D721Med (cell line): ENCODE results near the gene NOD2.

Experiments used
- DNase-seq: peaks from one replicate; pipeline ENCODE4 v3.0.0; 2011; ENCODE audit warnings: low spot score; ENCODE audit not compliant: insufficient read length
- FAIRE-seq: peaks from 2 replicates; lab custom pipeline; 2011; peaks lifted over from hg19 to GRCh38; lab: Jason Lieb, UNC
- CTCF ChIP-seq: IDR thresholded peaks from 2 replicates; pipeline ENCODE4 v1.5.1; 2012; ENCODE audit warnings: mild to moderate bottlenecking, control low read depth; ENCODE audit not compliant: insufficient read depth; ENCODE audit errors: missing control alignments

Gene NOD2

DNA sequence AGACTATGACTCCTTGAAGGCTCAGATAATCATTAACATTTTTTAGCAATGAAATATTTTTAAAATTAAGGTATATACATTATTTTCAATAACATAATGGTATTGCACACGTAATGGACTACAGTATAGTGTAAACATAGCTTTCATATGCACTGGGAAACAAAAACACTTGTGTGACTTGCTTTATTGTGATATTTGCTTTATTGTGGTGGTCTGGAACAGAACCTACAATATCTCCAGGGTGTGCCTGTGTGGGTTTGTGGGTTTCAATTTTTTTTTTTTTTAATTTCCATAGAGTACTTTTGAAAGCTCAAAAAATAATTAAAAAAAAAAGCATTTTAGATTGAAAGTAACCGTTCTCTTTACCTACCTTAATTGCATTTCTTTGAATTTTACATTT lies 73.8 kb downstream of the NOD2 start:
- no peak for DNase-seq
- no peak for TF ChIP-seq CTCF
- no peak for FAIRE-seq

- FAIRE-seq (no peak), DNase-seq (no peak)
- TF ChIP-seq CTCF, result no peak
These were observed 78.0 kb downstream of the NOD2 start for GRCh38 chr16:50771366-50771765.

- FAIRE-seq (no peak), DNase-seq (no peak)
- TF ChIP-seq CTCF, result no peak
These were observed 81.0 kb downstream of the NOD2 start for GRCh38 chr16:50774405-50774804.

GRCh38 chr16:50774960-50775359 lies 81.6 kb downstream of the NOD2 start:
- DNase-seq (no peak), FAIRE-seq (no peak)
- no peak for TF ChIP-seq CTCF

DNA sequence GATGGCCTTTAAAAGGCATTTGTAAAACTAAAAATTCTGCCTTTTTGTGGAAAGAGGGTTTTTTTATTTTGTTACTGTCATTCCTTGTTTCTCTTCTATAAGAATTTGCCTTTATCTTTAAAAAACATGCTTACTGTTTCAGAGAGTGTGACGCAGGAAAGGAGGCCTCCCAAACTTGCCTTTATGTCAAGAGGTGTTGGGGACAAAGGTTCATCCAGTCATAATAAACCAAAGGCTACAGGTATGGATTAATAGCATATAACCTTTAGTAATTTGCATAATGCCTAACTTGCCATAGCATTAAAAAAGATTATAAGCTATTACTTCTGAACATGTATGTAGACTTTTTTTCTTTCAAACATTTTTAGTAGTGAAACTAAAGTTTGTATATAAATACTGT lies 82.6 kb downstream of the NOD2 start:
- no peak for FAIRE-seq
- no peak for TF ChIP-seq CTCF

DNA sequence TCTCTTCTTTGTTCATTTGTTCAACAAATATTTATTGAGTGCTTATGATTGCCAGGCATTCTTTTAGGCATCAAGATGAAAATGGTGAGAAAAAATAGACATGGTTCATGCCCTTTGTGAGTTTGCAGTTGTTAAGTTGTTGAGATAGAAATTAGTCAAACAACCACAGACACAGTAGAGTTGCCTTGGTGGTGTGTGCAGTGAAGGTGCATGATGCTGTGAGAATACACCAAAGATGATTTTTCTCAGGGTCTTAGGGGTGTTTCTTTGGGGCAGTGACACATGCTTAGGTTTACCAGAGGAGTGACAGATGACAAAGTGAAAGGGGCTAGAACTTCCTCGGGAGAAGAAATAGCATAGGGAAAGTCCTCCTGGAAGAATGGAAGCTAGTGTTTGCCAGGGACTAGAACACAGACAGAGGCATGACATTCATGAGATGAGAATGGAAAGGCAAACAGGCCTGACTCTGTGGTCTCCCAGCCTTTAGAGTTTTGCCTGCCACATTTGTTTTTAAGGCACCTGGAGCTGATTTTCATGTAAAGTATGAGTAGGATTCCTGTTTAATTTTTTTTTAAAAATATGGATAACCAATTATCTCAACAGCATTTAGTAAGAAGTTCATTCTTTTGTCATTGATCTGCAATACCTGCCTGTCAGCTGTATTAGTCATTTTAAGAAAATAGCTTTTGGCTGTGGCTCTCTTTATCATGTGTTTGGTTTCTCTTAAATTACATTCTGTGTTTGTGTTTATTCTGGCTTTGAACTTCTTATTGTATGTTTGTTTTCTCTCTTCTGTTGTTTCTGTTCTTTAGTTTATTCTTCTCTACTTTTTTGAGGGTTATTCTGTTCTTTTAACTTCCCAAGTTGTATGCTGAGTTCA lies 85.1 kb downstream of the NOD2 start:
- TF ChIP-seq CTCF, result no peak
- no peak for FAIRE-seq
- DNase-seq, result no peak

More for the DNA sequence above, 82.6 kb downstream of the NOD2 start:
- DNase-seq, result no peak

DNA sequence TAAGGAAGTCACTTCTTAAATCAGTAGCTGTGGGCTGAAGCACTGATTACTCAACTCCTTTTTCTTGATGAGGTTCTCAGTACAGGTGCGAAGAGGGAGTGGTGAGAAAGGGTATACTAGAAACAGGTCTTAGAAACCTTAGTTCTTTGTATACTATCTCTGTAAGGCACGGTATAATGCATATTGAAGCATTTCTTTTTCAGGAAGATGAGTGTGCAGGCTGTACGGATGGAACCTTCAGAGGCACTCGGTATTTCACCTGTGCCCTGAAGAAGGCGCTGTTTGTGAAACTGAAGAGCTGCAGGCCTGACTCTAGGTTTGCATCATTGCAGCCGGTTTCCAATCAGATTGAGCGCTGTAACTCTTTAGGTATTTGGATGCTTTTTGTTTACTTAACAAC lies 87.6 kb downstream of the NOD2 start:
- DNase-seq (no peak), FAIRE-seq (no peak)
- no peak for TF ChIP-seq CTCF
